GM11168 (cell line): ENCODE data around the gene CUX1.

Experiments
- in situ Hi-C: fragments of 300-500 bp; cut with MboI; formaldehyde crosslinking; loops from one replicate; pipeline ENCODE4 v1.12.0; 2022; ENCODE audit warnings: low sequenced_read_pairs; ENCODE audit not compliant: unreplicated experiment

Gene CUX1

GRCh38 chr7:102239206-102239820 lies 421.9 kb downstream of the CUX1 start:
- in situ Hi-C loops = loop anchor here (25.0 kb wide), 1 partner anchor 427 kb away; the partner anchor contains the start of gene CUX1

DNA sequence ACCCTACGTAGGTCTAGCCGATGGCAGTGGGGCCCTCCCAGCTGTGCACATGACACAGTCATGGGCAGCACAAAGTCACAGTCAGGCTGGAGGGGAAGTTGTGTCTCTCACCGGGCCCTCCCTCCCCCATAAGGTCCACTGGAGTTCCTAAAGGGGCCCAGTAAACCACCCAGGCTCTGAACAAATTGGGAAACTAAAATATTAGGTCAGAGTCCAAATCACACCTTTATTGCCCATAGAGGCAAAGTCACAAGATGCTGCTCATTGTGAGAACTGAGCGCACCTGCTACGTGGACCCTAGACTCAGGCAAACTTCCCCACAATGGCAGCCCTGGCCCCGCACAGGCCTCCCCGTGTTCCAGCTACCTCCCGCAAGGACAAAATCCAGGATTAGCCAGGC lies 424.0 kb downstream of the CUX1 start:
- in situ Hi-C loops = loop anchor here (10.0 to 25.0 kb wide), 2 partner anchors 429 to 557 kb away; partner anchors contain the start of gene CUX1

GRCh38 chr7:102244601-102245000 lies 427.2 kb downstream of the CUX1 start:
- in situ Hi-C loops = loop anchor here (10.0 to 25.0 kb wide), 2 partner anchors 432 to 560 kb away; partner anchors contain the start of gene CUX1

GRCh38 chr7:102248081-102248455 lies 430.6 kb downstream of the CUX1 start:
- in situ Hi-C loops = loop anchor here (10.0 to 25.0 kb wide), 2 partner anchors 436 to 563 kb away; partner anchors contain the start of gene CUX1

DNA sequence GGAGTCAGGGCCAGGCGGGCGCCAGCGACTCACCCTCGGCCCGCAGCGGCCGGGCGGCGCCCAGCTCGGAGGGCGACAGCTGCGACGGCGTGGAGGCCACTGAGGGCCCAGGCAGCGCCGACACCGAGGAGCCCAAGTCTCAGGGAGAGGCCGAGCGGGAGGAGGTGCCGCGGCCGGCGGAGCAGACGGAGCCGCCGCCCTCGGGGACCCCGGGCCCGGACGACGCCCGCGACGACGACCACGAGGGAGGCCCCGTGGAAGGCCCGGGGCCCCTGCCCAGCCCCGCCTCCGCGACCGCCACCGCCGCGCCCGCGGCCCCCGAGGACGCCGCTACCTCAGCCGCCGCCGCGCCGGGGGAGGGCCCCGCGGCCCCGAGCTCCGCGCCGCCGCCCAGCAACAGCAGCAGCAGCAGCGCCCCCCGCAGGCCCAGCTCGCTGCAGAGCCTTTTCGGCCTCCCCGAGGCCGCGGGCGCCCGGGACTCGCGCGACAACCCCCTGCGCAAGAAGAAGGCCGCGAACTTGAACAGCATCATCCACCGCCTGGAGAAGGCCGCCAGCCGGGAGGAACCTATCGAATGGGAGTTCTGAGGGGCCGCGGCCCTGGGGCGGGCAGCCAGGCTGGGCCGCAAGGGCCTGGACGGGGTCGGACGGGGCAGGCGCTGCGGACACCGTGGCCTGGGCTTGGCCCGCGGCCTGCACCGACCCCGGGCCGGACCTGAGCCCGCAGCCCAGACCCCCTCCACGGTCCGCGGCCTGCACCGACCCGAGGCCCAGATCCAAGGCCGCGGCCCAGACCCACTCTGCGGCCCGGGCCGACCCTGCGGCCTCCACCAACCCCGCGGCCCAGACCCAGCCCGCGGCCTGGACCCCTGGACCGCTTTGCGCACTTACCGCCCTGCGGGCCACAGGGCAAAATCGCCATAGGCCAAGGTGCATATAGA lies 431.3 kb downstream of the CUX1 start:
- in situ Hi-C loops = loop anchor here (10.0 to 25.0 kb wide), 2 partner anchors 436 to 564 kb away; partner anchors contain the start of gene CUX1

DNA sequence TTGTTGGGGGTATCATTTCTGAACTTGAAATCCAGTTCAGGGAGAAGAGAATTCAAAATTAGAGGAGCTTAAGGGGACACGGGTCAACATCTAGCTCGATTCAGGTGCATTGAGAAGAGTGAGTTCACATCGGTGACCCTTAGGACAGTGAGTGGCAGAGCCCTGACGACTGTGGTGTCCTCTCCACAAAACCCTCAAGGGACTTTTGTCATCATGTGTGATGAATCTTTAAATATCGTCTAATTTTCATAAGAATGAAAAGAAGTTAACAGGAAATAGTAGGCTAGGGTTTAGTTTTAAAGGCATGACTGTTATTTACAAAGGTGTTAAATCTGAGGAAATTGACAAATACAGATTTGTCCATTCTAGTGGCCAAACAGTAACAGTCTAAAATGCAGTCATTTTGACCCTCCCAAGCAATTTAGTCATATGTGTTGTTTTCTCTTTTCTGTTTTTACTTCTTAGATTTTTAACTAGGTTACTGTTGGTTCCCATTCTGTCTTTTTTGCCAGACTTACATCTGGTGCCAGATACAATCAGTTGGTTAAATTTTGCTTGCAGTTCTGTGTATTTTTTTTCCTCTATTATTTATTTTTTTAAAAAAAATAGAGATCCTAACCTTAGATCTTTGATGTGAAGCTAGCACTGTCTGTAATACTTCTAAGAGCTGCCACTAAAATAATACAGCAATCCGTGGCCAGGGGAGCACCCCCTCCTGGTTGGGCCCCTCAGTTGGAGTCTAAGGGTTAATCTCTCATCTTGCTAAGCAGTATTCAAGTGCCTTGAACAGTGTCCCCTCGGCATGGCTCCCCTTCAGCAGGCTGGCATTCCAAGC lies 434.3 kb downstream of the CUX1 start:
- in situ Hi-C loops = no loop called here

DNA sequence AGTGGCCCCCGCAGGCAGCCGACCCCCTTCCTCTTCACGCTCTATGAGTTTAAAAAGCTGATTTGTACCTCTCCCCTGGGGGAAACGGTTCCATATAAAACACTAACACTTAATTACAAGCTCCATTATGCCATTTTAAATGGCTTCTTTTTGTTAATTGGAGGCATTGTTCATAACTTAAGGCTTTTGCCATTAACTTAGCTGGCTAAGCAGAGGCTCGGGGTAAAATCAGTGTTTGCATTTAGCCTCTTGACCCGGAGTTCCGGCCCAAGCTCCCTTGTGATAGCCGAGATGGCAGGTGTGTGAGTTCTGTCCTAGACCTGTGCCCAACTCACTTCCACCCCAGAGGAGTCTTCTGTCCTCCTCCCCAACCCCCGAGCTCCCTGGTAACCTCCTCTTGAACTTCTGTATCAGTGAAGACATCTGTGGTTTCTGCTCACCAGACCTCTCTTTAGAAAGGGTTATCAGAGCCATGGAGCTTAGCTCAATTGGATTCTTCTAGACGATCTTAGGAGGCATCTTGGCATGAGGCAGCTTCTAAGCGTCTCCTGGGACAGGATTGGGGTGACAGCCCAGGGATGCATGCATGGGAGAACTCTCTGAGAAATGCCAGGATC lies 435.0 kb downstream of the CUX1 start:
- in situ Hi-C loops = no loop called here

- in situ Hi-C loops = no loop called here
Observed at GRCh38 chr7:102253066-102253972, 435.9 kb downstream of the CUX1 start.

GRCh38 chr7:102253973-102254370 lies 436.5 kb downstream of the CUX1 start:
- in situ Hi-C loops = no loop called here

DNA sequence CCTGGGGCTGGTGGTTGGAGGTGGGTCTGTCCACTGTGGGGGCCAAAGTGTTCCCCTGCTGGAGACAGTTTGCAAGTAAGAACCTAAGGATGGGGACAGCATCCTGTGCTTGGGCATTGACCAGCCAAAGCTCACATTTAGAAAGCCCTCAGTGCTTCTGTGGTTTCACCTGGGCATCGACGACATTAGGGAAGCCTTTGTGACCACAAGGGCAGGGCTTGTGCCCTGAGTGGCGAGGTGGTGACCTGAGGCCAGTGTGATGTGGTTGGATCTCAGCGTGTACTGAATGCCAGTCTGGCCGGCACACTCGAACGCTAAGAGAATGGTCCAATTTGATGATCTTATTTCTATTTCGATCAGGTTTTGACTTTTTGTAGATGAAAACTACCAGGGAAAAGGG lies 437.1 kb downstream of the CUX1 start:
- in situ Hi-C loops = no loop called here

DNA sequence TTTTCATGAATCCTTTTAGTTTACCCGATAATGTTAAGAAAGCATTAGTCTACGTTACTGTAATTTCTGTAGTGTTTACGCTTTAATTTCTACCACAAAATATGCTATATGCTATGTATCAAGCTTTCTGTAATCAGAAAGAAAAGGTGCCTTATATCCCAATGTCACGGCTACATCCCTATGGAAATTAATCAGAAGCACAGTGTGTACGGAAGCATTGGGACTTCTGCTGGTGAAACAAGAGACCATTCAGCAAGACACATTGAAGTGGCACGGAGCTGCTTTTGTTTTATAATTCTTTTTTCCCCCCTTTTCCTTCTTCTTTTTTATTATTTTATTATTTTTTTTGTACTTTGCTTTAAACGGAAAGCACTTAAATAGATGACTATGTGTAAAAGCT lies 438.1 kb downstream of the CUX1 start:
- in situ Hi-C loops = no loop called here

DNA sequence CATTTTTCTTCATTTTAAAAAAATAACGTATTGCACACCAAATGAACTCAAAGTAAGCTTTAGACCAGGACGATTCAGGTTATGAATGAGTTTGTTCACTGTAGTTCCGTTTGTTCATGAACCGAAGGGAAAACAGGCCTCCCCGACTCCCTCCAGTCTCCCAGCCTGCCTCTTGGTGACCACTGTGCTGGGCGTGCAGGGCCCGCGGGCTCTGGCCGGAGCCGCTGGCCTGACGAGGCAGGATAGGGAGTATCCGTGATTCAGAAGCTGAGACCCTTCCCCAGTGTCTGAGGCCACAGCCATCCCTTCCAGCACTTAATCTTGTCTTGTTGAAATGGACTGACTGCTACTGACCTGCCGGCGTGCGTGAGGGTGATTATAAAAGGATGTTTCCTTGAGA lies 438.5 kb downstream of the CUX1 start:
- in situ Hi-C loops = no loop called here

- in situ Hi-C loops = no loop called here
Observed at GRCh38 chr7:102258073-102258748, 440.8 kb downstream of the CUX1 start.

DNA sequence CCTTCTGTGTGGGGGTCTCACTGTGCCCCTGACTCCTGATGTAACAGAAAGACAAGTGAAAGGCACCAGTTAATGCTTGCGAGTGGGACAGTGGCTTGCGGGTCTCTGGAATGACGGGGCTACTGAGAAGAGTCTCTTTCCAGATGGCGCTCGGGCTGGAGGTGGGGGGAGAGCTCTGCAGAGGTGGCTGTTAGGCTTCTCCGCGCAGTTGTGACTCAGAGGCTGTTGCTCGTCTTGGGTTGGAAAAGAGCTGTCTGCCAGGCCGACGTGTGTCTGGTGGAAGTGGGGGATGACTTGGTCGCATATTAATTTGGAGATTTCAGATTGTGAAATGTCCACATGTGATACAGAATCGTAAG lies 441.3 kb downstream of the CUX1 start:
- in situ Hi-C loops = no loop called here

GRCh38 chr7:102260856-102261255 lies 443.4 kb downstream of the CUX1 start:
- in situ Hi-C loops = no loop called here

DNA sequence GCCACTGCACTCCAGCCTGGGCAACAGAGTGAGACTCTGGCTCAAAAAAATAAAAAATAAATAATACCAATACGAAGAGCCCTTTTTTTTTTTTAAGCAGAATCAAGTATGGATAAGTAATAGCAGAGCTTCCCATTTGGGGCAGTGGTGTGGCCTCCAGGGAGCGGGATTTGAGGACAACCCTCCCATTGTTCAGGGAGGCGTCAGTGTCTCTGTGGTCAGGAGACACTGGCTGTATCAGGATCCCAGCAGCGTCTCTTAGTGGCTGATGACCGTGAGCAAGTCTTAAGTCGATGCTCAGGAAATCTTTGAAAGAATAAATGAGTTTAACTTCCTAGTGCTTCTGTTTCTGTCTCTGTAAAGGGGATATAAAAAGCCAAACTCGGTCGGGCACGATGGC lies 444.0 kb downstream of the CUX1 start:
- in situ Hi-C loops = no loop called here

DNA sequence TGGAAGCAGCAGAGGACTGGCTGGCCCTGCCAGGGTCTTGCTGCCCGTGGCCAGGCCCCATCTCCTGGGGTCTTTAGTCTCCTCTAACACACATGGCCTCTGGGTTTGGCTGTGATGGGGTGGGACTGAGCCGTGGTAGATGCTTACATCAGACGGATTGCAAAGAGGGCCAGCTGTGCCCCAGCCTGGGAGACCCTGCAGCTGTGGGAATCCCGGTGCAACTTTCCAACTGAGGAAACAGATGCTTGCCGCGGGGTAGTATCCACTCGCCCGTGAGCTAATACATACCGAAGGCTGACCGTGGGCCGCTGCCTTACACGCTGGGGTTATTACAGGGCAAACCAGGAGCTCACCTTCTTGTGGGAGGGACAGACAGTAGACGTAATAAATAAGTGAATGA lies 445.1 kb downstream of the CUX1 start:
- in situ Hi-C loops = no loop called here

DNA sequence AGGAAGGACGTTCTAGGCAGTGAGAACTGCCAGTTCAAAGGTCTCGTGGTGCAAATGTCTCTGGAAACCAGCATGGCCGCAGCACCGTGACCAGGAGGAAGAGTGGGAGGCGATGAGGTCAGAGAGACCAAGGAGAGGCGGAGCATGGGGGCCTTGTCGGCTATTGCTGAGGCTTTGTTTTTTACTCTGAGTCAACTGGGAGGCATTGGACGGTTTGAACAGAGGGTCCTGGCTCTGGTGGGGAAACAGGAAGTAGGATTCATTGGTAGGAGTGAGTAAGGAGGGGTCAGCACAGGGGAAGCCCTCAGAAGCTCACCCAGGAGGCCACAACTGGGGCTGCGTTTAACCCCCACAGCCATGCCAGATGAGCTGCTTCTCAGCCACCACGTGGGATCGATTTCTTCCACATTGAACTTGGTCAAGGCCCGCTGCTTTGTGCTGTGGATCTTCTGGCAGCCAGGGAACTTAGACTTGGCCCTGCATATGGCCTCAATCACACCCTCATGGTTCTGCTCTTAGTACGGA lies 447.0 kb downstream of the CUX1 start:
- in situ Hi-C loops = no loop called here
